Activated CD4-positive, alpha-beta T cell treated with anti-CD3 and anti-CD28 coated beads for 48 hours (primary cell): ENCODE data around the gene RBM27.
"Not testable (repeated sequence)": the region's sequence is repeated elsewhere in the genome, so short reads cannot be mapped to it uniquely, and the experiment has no call there.

Source experiments
- DNase-seq: peaks from one replicate; pipeline ENCODE4 v3.0.0-alpha.2; 2020

Gene RBM27

DNA sequence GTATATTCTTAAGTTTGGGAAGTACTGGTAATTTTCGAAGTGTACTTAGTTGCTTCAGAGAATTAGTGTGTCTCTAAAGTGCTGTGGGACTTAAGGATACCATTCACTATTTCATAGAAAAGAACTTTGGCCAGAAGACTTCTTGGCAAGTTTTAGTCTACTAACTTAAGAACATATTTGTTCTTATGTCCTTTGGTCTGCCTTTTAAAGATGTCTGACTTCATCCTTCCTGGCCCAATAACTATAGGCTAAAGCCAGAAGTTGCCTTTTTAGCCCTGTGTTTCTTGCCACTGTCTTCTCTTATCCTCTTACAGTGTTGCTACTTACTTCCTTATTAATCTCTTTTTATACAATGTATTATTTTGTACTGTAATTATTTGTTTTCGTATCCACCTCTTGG is 6.3 kb downstream of the RBM27 start:
- DNase-seq: no peak

- not testable (repeated sequence) for DNase-seq
These were observed 7.4 kb downstream of the RBM27 start for GRCh38 chr5:146210810-146211209.

DNA sequence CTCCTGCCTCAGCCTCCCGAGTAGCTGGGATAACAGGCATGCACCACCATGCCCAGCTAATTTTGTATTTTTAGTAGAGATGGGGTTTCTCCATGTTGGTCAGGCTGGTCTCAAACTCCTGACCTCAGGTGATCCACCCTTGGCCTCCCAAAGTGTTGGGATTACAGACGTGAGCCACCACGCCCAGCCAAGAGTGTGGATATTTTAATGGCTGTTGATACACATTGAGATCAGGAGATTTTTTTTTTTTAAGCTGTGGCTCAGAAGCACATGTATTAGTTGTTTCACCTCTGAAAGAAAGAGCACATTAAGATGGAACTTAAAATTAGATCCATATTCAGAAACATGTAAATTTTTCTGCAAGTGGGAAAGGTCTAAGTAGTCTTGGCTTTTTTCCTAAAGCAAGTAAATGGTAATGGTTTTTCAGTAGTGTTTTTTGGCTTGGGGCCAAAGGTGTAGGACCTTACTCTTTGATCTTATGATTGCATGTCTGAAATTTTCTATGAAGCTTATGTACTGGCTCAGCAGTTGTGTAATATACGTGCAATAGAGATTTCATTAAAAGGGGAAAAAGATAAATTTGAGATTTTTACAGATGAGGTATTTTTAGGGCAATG is 9.9 kb downstream of the RBM27 start:
- no peak for DNase-seq

GRCh38 chr5:146214881-146215280 is 11.5 kb downstream of the RBM27 start:
- DNase-seq: not testable (repeated sequence)

GRCh38 chr5:146218168-146218567 is 14.8 kb downstream of the RBM27 start:
- no peak for DNase-seq

DNA sequence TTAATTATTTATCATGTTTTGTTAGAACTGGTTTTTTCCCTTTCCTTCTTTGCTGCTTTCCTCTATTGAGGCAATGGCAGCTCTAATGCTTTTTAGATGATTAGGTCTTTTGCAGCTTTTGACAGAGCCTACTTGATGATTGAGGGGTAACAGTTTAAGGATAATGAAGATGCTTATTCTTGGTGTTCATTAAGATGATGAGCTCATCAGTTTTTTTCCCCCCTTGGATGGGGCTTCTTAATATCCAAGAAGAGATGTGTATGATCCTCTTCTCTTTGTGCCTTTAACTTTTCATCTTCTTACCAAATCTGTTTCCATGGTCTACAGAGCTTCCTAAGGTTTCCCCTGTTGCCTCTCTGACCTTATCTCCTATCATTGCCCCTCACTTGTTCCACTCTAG is 15.8 kb downstream of the RBM27 start:
- DNase-seq: no peak

GRCh38 chr5:146221234-146221633 is 17.8 kb downstream of the RBM27 start:
- DNase-seq: no peak

DNA sequence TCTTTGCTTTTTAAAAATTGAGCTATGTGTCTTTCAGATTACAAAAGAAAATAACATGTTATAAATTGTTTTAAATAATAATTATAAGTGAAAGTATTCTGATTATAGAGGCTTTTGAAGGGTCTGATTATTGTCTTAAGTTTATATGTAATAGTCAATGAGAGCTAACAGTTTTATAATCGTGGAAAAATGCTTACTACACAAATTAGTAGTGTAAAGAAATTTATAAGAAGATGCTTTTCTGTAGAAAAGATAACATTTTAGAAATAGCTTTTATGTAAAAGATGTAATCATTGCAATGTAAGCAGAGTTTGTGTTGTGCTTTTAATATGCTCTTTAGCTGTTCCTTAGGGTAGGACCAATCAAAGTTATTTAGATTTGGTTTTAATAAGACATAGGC is 18.6 kb downstream of the RBM27 start:
- no peak for DNase-seq

DNA sequence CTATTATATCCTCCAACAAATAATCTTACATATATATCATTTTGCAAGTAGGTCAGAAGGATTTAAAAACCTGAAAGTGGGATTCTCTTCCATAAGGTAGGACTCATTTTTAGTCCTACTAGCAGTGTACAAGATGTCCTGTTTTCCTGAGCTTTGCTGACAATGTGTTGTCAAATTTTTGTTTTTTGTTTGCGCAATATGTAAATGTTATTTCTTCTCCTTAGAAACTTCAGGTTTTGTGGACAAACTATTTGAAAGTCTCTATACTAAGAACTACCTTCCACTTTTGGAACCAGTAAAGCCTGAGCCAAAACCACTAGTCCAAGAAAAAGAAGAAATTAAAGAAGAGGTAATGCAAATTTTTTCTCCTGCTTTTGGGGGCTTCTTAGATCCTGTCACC is 19.8 kb downstream of the RBM27 start:
- no peak for DNase-seq

GRCh38 chr5:146229222-146229621 is 25.8 kb downstream of the RBM27 start:
- no peak for DNase-seq

- no peak for DNase-seq
These were observed 28.8 kb downstream of the RBM27 start for GRCh38 chr5:146232223-146232622.

- no peak for DNase-seq
These were observed 30.0 kb downstream of the RBM27 start for GRCh38 chr5:146233441-146233840.

DNA sequence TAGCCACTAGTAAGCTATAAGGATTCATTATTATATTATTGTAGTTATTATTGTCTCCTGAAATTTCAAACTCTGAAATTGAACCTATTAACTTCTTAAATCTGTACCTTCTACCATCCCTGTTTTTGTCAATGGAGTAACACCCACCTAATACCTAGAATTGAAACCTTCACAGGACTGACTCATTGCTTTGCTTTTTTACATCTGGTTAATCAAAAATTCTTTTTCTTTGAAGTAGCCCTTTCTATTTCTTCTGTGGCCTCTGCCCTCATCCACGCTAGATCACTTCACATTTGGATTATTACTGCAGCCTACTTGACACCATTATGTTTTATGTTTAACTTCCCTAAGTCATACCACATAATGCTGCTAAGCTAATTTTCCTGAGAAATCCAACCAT is 35.6 kb downstream of the RBM27 start:
- DNase-seq: no peak

- no peak for DNase-seq
These were observed 37.5 kb downstream of the RBM27 start for GRCh38 chr5:146240951-146241350.

DNA sequence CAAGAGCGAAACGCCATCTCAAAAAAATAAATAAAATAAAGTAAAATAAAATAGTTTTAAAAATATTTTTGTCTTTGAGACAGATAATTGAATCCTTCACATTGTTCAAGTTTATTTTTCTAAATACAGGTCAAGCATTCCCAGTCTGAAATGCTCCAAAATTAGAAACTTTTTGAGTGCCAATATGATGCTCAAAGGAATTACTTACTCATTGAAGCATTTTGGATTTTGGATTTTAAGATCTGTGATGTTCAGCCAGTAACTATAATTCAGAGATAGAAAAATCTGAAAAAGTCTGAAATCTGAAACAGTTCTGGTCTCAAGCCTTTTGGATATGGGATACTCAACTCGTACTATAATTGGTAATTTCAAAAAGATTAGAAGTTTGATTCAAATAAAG is 39.8 kb downstream of the RBM27 start:
- DNase-seq: no peak

- no peak for DNase-seq
These were observed 45.2 kb downstream of the RBM27 start for GRCh38 chr5:146248561-146248960.

GRCh38 chr5:146249801-146250200 is 46.4 kb downstream of the RBM27 start:
- DNase-seq: no peak
